Mesothelial cell of epicardium (in vitro differentiated cells): Measurements from ENCODE around the gene DAGLA. TPM values are rescaled to one million over a fixed set of nuclear protein-coding genes. Genes with fewer than 3 reads are reported as not detected.

Experiments
- DNase-seq, 2 experiments: peaks; one replicate each; pipeline ENCODE4 v3.0.0; 2021; ENCODE audit warnings: low spot score in 2 of 2; ENCODE audit not compliant: unreplicated experiment in 2 of 2
- H3K27ac Mint-ChIP-seq: 2 replicates; pipeline ENCODE4 v1.8.0; 2021; ENCODE audit warnings: mixed read lengths
- H3K27me3 Mint-ChIP-seq: 2 replicates; pipeline ENCODE4 v1.8.0; 2021; ENCODE audit warnings: low read depth, mixed read lengths
- H3K36me3 Mint-ChIP-seq: 2 replicates; pipeline ENCODE4 v1.8.0; 2021; ENCODE audit warnings: mixed read lengths
- H3K4me1 Mint-ChIP-seq: 2 replicates; pipeline ENCODE4 v1.8.0; 2021; ENCODE audit warnings: mixed read lengths
- H3K4me3 Mint-ChIP-seq: 2 replicates; pipeline ENCODE4 v1.8.0; 2021; ENCODE audit warnings: mild to moderate bottlenecking, moderate library complexity, mixed read lengths
- H3K9me3 Mint-ChIP-seq: 2 replicates; pipeline ENCODE4 v1.8.0; 2021; ENCODE audit warnings: mixed read lengths
- total RNA-seq: library from RNA; stranded (reverse); gene quantifications from 3 replicates; pipeline ENCODE4 v1.2.1, GENCODE V29; 2021
- TF ChIP-seq, protein P1 (sequence below): fragments of 200-600 bp; sonication (generic); IDR thresholded peaks from one replicate; pipeline ENCODE4 v1.5.0; 2021; ENCODE audit warnings: antibody characterized with exemption; ENCODE audit not compliant: unreplicated experiment

The DAGLA gene
- total RNA-seq, 1 donor from 2014 or later = 8.1 TPM

DNA sequence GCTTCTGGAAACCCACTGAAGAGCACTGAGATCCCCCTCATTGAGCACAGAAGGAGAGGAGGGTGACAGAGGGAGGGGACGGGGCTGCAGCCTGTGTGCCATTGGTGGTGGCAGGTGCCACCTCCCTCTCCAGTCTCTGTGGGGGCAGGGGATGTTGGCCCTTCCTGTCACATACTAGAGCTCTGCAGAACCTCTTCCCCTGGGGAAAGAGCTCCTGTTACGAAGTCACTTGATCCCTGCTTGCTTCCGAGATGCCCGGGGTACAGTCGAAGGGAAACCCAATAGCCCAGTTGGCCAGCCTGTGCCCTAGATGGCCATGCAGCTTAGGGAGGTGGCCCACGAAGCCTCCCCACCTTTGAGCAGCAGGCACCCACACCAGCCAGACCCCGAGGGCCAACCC, 29.4 kb downstream of the DAGLA start:
- H3K9me3 Mint-ChIP-seq = no peaks in the 10 kb centered on the region
- no peaks in the 10 kb centered on the region for H3K4me1 Mint-ChIP-seq
- no peak overlapping the region for H3K4me3 Mint-ChIP-seq
- peaks cover 1% of the 10 kb centered on the region for H3K27me3 Mint-ChIP-seq
- no peaks in the 10 kb centered on the region for H3K36me3 Mint-ChIP-seq
- no peak for DNase-seq
- TF ChIP-seq, protein P1, sequence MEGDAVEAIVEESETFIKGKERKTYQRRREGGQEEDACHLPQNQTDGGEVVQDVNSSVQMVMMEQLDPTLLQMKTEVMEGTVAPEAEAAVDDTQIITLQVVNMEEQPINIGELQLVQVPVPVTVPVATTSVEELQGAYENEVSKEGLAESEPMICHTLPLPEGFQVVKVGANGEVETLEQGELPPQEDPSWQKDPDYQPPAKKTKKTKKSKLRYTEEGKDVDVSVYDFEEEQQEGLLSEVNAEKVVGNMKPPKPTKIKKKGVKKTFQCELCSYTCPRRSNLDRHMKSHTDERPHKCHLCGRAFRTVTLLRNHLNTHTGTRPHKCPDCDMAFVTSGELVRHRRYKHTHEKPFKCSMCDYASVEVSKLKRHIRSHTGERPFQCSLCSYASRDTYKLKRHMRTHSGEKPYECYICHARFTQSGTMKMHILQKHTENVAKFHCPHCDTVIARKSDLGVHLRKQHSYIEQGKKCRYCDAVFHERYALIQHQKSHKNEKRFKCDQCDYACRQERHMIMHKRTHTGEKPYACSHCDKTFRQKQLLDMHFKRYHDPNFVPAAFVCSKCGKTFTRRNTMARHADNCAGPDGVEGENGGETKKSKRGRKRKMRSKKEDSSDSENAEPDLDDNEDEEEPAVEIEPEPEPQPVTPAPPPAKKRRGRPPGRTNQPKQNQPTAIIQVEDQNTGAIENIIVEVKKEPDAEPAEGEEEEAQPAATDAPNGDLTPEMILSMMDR = no peak
- H3K27ac Mint-ChIP-seq = no peak overlapping the region

DNA sequence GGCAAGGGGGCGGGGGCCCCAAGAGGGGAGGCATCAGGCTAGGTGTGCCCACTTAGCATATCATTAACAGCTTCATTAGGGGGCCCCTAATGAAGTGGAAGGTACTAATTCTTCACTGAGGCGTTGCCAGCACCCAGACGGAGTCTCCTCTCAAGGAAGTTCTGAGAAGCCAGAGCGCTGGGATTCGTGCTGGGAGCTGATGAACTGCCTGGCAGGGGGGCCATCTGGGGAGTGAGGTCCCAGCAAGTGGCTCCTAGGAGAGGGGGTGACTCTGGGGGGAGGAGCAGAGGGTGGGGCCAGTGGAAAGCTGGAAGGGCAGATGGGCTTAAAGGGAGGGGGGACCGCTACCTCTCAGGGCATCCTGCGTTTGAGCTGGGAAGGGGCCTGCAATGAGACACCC, 29.8 kb downstream of the DAGLA start:
- H3K27me3 Mint-ChIP-seq = no peaks in the 10 kb centered on the region

DNA sequence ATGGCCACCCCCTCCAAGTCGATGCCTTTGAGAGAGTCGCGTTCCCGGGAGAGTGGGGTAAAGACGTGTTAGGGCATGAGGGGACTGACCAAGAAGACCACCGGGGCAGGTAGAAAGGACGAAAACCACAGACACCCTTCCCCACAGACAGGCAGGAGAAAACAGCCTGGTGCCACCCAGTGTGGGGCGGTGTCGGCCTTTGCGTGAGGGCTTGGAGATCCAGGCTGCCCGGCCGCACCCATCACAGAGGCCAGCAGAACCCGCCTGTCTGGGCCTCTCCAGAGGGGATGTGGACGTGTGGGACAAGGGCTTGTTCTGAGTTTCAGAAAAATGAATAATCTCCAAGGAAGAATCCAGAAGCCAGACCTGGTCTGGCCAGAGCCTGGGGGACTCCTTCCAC, 30.8 kb downstream of the DAGLA start:
- TF ChIP-seq, protein P1 = no peak
- Mint-ChIP-seq H3K4me3 (no peak overlapping the region), H3K27ac (no peak overlapping the region), H3K36me3 (no peaks in the 10 kb centered on the region), H3K27me3 (no peaks in the 10 kb centered on the region), H3K9me3 (no peaks in the 10 kb centered on the region), H3K4me1 (no peaks in the 10 kb centered on the region)
- no peak for DNase-seq

More for the DNA sequence above, 29.8 kb downstream of the DAGLA start:
- H3K27ac Mint-ChIP-seq = no peak overlapping the region
- H3K9me3 Mint-ChIP-seq = no peaks in the 10 kb centered on the region
- no peaks in the 10 kb centered on the region for H3K36me3 Mint-ChIP-seq
- no peaks in the 10 kb centered on the region for H3K4me1 Mint-ChIP-seq
- no peak overlapping the region for H3K4me3 Mint-ChIP-seq
- TF ChIP-seq, protein P1 = no peak
- no peak for DNase-seq

DNA sequence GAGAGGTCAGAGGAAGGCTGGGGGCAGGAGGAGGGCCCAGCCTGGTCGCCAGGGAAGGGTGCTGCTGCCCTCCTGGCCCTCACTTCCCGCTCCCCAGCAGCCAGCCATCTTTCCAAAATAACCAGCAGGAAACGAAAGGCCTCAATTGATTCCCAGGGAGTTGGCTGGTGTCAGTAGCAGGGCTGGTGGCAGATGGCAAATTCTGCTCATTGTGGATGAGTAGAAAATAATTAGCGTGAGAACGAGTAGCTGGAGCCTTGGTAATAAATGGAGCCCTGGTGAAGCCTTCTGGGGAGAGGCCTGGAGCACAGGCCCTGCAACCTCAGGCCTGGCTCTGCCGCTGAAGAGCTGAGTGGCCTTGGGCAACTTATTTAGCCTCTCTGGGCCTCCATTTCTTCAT, 31.3 kb downstream of the DAGLA start:
- Mint-ChIP-seq H3K36me3 (no peaks in the 10 kb centered on the region), H3K27me3 (no peaks in the 10 kb centered on the region), H3K27ac (no peak overlapping the region), H3K9me3 (no peaks in the 10 kb centered on the region), H3K4me1 (no peaks in the 10 kb centered on the region), H3K4me3 (no peak overlapping the region)
- DNase-seq = no peak
- TF ChIP-seq, protein P1 = no peak

DNA sequence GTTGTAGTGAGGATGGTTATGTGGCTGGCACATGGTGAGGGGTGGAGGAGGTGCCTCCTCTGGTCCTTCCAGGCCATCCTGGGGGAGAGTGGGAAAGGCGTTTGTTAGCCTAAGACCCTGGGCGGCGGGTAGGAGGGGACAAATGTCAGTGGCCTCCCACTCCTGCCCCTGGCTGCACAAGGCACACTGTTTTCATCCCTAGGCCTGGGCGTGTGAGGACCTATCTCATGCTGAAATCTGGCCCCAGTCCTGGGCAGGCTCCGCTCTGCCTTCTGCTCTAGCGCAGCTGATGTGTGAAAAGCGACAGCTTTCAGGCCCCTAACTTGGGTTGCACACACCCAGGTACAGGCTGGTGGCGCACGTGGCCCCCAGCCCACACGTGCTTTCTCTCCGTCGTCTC, 32.1 kb downstream of the DAGLA start:
- Mint-ChIP-seq H3K4me3 (no peak overlapping the region), H3K36me3 (no peaks in the 10 kb centered on the region), H3K4me1 (no peaks in the 10 kb centered on the region), H3K9me3 (no peaks in the 10 kb centered on the region), H3K27ac (no peak overlapping the region), H3K27me3 (no peaks in the 10 kb centered on the region)
- TF ChIP-seq, protein P1 = no peak
- no peak for DNase-seq

DNA sequence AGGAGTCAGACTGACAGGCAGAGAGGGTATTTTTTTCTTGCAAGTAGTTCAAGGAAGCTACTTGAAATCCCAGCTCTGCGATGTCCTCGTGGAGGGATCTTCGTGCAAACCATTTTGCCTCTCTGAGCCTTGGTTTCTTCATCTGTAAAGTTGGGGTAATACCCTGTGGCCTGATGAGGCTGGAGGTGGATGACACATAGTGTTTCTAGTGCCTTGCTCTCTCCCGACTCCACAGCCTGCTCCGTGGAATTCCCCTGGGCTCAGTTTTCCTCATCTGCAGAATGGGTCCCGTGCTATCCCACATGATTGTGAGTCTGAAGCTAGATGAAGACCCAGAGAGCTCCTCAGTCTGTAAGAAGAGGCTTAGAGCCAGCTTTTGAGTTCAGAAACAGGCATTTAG, 32.7 kb downstream of the DAGLA start:
- TF ChIP-seq, protein P1 = no peak
- Mint-ChIP-seq H3K4me3 (no peak overlapping the region), H3K9me3 (no peaks in the 10 kb centered on the region), H3K27me3 (no peaks in the 10 kb centered on the region), H3K27ac (no peak overlapping the region), H3K36me3 (no peaks in the 10 kb centered on the region), H3K4me1 (peaks cover 2% of the 10 kb centered on the region)
- no peak for DNase-seq
